ENCODE data around the gene SLC66A2. TPM values are rescaled to one million over a fixed set of nuclear protein-coding genes. Genes with fewer than 3 reads are reported as not detected.
"Not testable (repeated sequence)": the region's sequence is repeated elsewhere in the genome, so short reads cannot be mapped to it uniquely, and the experiment has no call there.

SLC66A2 gene
- total RNA-seq, 1 experiment from 2014 or later = 13.0 TPM

GRCh38 chr18:79864955-79865354 is 86.5 kb downstream of the SLC66A2 start:
- H3K27me3 Mint-ChIP-seq (ENCODE audit: low read depth) = peaks cover 18% of the 10 kb centered on the region
- not testable (repeated sequence) for H3K9me3 ChIP-seq (ENCODE audit: control insufficient read depth, low read depth, low read length); H2BK15ac ChIP-seq (ENCODE audit: low read depth, low read length); H3K4ac ChIP-seq (ENCODE audit: low read depth, low read length); H3K4me3 Mint-ChIP-seq; H3K27ac Mint-ChIP-seq; H2AK5ac ChIP-seq (ENCODE audit: insufficient read length, low read length); H3K14ac ChIP-seq (ENCODE audit: insufficient read depth, low read length); H3K27me3 ChIP-seq (ENCODE audit: insufficient read depth, low read length); H3T11ph ChIP-seq (ENCODE audit: low read length); H2BK120ac ChIP-seq (ENCODE audit: low read depth, low read length, poor library complexity, severe bottlenecking); H3K23me2 ChIP-seq (ENCODE audit: insufficient read length, low read depth, low read length, poor library complexity, severe bottlenecking); H3K36me3 Mint-ChIP-seq (ENCODE audit: insufficient read depth in 1 of 3, low read depth in 3 of 3); H2BK12ac ChIP-seq (ENCODE audit: insufficient read length, low read depth, low read length); H3K9ac ChIP-seq (ENCODE audit: extremely low read depth, insufficient read length, low read length); H3K9me3 Mint-ChIP-seq; H3K4me2 ChIP-seq (ENCODE audit: insufficient read depth, insufficient read length, low read length); H4K5ac ChIP-seq (ENCODE audit: insufficient read length, low read depth, low read length); H4K8ac ChIP-seq (replicated peaks; ENCODE audit: insufficient read length, low read depth, low read length); H3K56ac ChIP-seq (ENCODE audit: insufficient read length, low read depth, low read length); H3K4me1 ChIP-seq (ENCODE audit: insufficient read depth, low read length); H4K20me1 ChIP-seq (ENCODE audit: control insufficient read depth, insufficient read depth, insufficient read length); DNase-seq; H3K79me2 ChIP-seq (ENCODE audit: insufficient read depth, low read length); H4K91ac ChIP-seq (ENCODE audit: insufficient read length, low read depth, low read length); H3K18ac ChIP-seq (ENCODE audit: insufficient read length, low read depth, low read length); H3K23ac ChIP-seq (ENCODE audit: insufficient read length, low read depth, low read length); H3K27ac ChIP-seq (ENCODE audit: insufficient read length, low read depth, low read length); H2BK20ac ChIP-seq (ENCODE audit: low read depth, low read length, poor library complexity, severe bottlenecking); H2AFZ ChIP-seq (ENCODE audit: low read length); H3K4me1 Mint-ChIP-seq; H3K79me1 ChIP-seq (ENCODE audit: insufficient read depth, low read depth, low read length, poor library complexity, severe bottlenecking); H2BK5ac ChIP-seq (ENCODE audit: insufficient read length, low read length)
- no CpG with 5 or more reads among the region's 4 CpGs for WGBS (ENCODE audit: extremely low coverage, insufficient read length, low lambda C conversion rate)
